ENCODE data around the gene FSTL4. TPM values are rescaled to one million over a fixed set of nuclear protein-coding genes. Genes with fewer than 3 reads are reported as not detected.
"Not testable (repeated sequence)": the region's sequence is repeated elsewhere in the genome, so short reads cannot be mapped to it uniquely, and the experiment has no call there.

The FSTL4 gene
- total RNA-seq, 1 experiment from 2014 or later = 0.12 TPM

- ChIA-PET POLR2A (interaction anchor here (0.5 to 1.4 kb wide), 4 partner anchors 8 to 1002 kb away, joined by 3 to 5 read pairs (median 3); no protein-coding TSS in a partner anchor), CTCF (interaction anchor here (0.6 to 1.2 kb wide), 5 partner anchors 29 to 650 kb away, joined by 3 to 4 read pairs (median 3); no protein-coding TSS in a partner anchor)
- no peaks in the 10 kb centered on the region for H3K9me3 Mint-ChIP-seq (ENCODE audit: unreplicated experiment)
- H3K4me3 Mint-ChIP-seq (ENCODE audit: unreplicated experiment) = no peak overlapping the region
- intact Hi-C loops (cut with micrococcal nuclease) = no loop called here
- no peaks in the 10 kb centered on the region for H3K27me3 Mint-ChIP-seq (ENCODE audit: insufficient read depth, unreplicated experiment)
- H3K4me1 Mint-ChIP-seq (ENCODE audit: insufficient read depth, unreplicated experiment) = no peaks in the 10 kb centered on the region
- no peak overlapping the region for H3K27ac Mint-ChIP-seq (ENCODE audit: low read depth, unreplicated experiment)
- DNase-seq (ENCODE audit: unreplicated experiment) = no peak
- no peaks in the 10 kb centered on the region for H3K36me3 Mint-ChIP-seq (ENCODE audit: insufficient read depth, unreplicated experiment)
- no peak for TF ChIP-seq CTCF (IDR thresholded peaks at IDR 0.05; ENCODE audit: unreplicated experiment)
- BruUV-seq (replicated peaks) = no TSS peak
Measured at GRCh38 chr5:133219296-133219695, 393.0 kb downstream of the FSTL4 start.

- BruUV-seq (replicated peaks); H3K4me3 Mint-ChIP-seq (ENCODE audit: unreplicated experiment); CTCF ChIA-PET; H3K4me1 Mint-ChIP-seq (ENCODE audit: insufficient read depth, unreplicated experiment); H3K27me3 Mint-ChIP-seq (ENCODE audit: insufficient read depth, unreplicated experiment); H3K36me3 Mint-ChIP-seq (ENCODE audit: insufficient read depth, unreplicated experiment); H3K27ac Mint-ChIP-seq (ENCODE audit: low read depth, unreplicated experiment); intact Hi-C loops (cut with micrococcal nuclease); H3K9me3 Mint-ChIP-seq (ENCODE audit: unreplicated experiment): not testable (repeated sequence)
- POLR2A ChIA-PET = interaction anchor here (0.6 to 0.9 kb wide), 2 partner anchors 9 kb away, joined by 3 to 4 read pairs; no protein-coding TSS in a partner anchor
- DNase-seq (ENCODE audit: unreplicated experiment) = peak; percentile 50
Measured at GRCh38 chr5:133216138-133216537, 396.2 kb downstream of the FSTL4 start.

GRCh38 chr5:133214153-133214820 is 398.1 kb downstream of the FSTL4 start:
- Mint-ChIP-seq H3K36me3 (ENCODE audit: insufficient read depth, unreplicated experiment) (no peaks in the 10 kb centered on the region), H3K4me1 (ENCODE audit: insufficient read depth, unreplicated experiment) (no peaks in the 10 kb centered on the region), H3K27ac (ENCODE audit: low read depth, unreplicated experiment) (no peak overlapping the region), H3K27me3 (ENCODE audit: insufficient read depth, unreplicated experiment) (no peaks in the 10 kb centered on the region), H3K9me3 (ENCODE audit: unreplicated experiment) (no peaks in the 10 kb centered on the region), H3K4me3 (ENCODE audit: unreplicated experiment) (no peak overlapping the region)
- POLR2A ChIA-PET = interaction anchor here (0.9 to 2.3 kb wide), 3 partner anchors 8 to 16 kb away, joined by 3 to 8 read pairs (median 4); no protein-coding TSS in a partner anchor
- DNase-seq (ENCODE audit: unreplicated experiment) = no peak
- CTCF ChIA-PET = interaction anchor here (0.6 to 1.2 kb wide), 2 partner anchors 17 to 203 kb away, joined by 3 read pairs; no protein-coding TSS in a partner anchor
- intact Hi-C loops (cut with micrococcal nuclease) = no loop called here
- no peak for TF ChIP-seq CTCF (IDR thresholded peaks at IDR 0.05; ENCODE audit: unreplicated experiment)
- BruUV-seq (replicated peaks) = no TSS peak

- intact Hi-C loops (cut with micrococcal nuclease) = no loop called here
- CTCF ChIA-PET = interaction anchor here (0.6 to 1.0 kb wide), 2 partner anchors 16 to 43 kb away, joined by 3 to 6 read pairs; no protein-coding TSS in a partner anchor
- Mint-ChIP-seq H3K4me1 (ENCODE audit: insufficient read depth, unreplicated experiment) (no peaks in the 10 kb centered on the region), H3K27ac (ENCODE audit: low read depth, unreplicated experiment) (no peak overlapping the region), H3K27me3 (ENCODE audit: insufficient read depth, unreplicated experiment) (no peaks in the 10 kb centered on the region), H3K4me3 (ENCODE audit: unreplicated experiment) (no peak overlapping the region), H3K9me3 (ENCODE audit: unreplicated experiment) (no peaks in the 10 kb centered on the region), H3K36me3 (ENCODE audit: insufficient read depth, unreplicated experiment) (no peaks in the 10 kb centered on the region)
- DNase-seq (ENCODE audit: unreplicated experiment) = no peak
- POLR2A ChIA-PET = interaction anchor here (0.9 to 1.6 kb wide), 4 partner anchors 9 to 19 kb away, joined by 3 to 4 read pairs (median 3); no protein-coding TSS in a partner anchor
- TF ChIP-seq CTCF (IDR thresholded peaks at IDR 0.05; ENCODE audit: unreplicated experiment) = no peak
- BruUV-seq (replicated peaks) = no TSS peak
Measured at GRCh38 chr5:133205649-133206048, 406.7 kb downstream of the FSTL4 start.
